HG03521 (cell line): ENCODE measurements around the gene CHMP4B.
"Not testable (repeated sequence)": the region's sequence is repeated elsewhere in the genome, so short reads cannot be mapped to it uniquely, and the experiment has no call there.

Source experiments
- ATAC-seq: cut with Tn5 transposase; IDR thresholded peaks from one replicate; pipeline ENCODE4 v1.9.1; 2021; ENCODE audit warnings: mild to moderate bottlenecking, moderate library complexity; ENCODE audit not compliant: unreplicated experiment

CHMP4B gene

DNA sequence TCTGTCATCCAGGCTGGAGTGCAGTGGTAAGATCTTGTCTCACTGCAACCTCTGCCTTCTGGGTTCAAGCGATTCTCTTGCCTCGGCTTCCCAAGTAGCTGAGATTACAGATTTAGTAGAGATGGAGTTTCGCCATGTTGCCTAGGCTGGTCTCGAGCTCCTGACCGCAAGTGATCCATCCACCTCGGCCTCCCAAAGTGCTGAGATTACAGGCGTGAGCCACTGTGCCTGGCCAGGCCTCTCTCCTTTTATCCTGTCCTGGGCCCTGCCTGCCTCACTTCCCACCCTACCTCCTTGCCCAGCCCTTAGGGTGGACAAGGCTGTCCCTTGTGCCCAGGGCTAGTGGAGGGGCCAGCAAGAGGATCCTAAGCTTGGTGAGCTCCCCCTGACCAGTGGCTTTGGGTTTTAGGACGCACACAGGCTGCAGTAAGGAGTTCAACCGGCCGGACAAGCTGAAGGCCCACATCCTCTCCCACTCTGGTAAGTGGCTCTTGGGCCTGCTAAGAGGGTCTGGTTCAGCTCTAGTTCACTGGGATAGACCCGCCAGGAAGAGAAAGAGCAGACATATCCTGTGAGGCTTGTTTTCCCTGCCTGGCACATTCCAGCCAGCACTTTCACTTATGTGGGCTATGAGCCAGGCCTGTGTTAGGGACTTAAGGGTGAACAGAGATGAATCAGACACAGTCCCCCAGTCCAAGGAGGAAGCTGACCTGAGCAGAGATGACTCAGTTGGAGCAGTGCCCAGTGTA, 21.9 kb upstream of the CHMP4B start:
- ATAC-seq, result no peak

DNA sequence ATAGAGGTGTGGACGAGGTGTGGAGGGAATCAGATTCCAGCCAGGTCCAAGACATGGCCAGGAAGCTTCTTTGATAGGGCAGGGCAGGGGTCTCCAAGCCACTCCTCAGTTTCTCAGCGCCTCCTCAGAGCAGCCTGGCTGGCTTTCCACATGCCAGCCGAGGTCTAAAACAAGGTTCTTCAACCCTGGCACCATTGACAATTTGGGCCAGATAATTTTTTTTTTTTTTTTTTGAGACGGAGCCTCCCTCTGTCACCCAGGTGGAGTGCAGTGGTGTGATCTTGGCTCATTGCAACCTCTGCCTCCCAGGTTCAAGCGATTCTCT, 21.3 kb upstream of the CHMP4B start:
- no peak for ATAC-seq

DNA sequence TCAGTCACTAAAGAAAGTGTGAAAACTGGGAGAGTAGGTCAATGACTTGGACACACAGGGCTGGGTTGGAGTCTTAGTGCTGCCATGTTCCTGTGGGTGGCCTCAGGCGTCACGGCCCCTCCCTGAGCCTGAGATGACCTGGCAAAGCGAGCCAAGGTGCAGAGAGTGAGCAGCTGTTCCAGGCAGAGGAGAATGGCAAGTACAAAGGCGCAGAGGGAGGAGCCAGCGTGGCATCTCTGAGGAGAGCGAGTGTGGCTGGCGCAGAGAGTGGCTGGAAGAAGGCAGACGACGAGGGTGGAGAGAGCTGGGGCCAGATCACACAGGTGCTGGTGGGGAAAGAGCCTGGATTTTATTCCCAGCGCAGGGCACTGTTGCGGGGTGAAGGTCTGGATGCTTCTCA, 20.6 kb upstream of the CHMP4B start:
- ATAC-seq, result no peak

DNA sequence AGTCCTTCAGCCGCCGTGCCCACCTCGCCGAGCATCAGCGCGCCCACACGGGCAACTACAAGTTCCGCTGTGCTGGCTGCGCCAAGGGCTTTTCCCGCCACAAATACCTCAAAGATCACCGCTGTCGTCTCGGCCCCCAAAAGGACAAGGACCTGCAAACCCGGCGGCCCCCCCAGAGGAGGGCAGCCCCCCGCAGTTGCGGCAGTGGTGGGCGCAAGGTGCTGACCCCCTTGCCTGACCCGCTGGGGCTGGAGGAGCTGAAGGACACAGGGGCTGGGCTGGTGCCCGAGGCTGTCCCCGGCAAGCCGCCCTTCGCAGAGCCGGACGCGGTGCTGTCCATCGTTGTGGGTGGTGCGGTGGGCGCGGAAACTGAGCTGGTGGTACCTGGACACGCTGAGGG, 20.1 kb upstream of the CHMP4B start:
- ATAC-seq, result no peak

DNA sequence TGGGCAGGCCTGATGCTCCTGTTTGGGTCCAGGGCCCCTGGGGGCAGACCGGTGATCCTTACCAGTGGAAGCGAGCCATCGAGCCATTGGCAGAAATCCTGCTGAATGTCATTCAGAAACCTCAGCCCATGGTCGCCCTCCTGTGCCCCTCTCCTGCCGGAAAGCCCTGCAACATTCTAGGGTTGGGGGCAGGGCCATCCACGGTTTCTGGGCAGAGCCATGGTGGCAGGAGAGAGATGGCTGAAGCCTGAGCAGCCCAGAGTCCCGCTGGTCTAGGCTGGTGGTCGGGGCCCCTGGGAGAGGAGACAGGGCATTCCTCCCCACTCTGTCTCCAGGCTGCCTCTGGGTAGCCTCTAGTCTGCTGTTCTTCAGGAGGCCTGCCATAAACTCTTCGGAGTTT, 19.6 kb upstream of the CHMP4B start:
- no peak for ATAC-seq

DNA sequence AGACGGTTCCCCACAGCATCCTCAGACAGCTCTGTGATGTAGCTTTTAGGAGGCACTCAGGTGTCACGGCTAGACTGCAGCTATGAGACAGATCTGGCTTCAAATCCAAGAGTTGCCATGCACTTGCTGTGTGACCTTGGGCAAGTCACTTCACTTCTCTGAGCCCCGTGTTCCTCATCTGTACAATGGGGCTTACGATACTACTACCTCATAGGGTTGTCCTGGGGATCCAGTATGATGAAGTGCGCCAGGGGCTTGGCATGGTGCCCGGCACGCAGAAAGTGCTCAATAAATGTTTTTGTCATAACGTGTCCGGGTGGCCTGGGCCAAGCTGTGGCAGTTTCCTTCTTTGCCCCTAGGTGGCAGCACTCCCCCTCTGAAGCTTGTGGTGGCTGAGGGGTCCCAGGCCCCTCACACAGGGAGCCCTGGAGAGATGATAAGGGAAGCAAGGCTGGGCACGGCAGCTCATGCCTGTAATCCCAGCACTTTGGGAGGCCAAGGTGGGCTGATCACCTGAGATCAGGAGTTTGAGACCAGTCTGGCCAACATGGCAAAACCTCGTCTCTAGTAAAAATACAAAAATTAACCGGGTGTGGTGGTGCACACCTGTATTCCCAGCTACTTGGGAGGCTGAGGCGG, 19.1 kb upstream of the CHMP4B start:
- ATAC-seq, result no peak

DNA sequence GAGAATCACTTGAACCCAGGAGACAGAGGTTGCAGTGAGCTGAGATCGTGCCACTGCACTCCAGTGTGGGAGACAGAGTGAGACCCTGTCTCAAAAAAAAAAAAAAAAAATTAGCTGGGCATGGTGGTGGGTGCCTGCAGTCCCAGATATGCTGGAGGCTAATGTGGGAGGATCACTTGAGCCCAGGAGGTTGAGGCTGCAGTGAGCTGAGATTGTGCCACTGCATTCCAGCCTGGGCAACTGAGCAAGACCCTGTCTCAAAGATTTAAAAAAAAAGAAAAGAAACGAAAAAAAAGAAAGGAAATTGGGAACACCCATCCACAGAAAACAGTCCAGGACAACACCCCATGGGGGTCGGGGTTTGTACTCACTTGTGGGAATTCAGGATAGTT, 18.6 kb upstream of the CHMP4B start:
- ATAC-seq, result not testable (repeated sequence)

DNA sequence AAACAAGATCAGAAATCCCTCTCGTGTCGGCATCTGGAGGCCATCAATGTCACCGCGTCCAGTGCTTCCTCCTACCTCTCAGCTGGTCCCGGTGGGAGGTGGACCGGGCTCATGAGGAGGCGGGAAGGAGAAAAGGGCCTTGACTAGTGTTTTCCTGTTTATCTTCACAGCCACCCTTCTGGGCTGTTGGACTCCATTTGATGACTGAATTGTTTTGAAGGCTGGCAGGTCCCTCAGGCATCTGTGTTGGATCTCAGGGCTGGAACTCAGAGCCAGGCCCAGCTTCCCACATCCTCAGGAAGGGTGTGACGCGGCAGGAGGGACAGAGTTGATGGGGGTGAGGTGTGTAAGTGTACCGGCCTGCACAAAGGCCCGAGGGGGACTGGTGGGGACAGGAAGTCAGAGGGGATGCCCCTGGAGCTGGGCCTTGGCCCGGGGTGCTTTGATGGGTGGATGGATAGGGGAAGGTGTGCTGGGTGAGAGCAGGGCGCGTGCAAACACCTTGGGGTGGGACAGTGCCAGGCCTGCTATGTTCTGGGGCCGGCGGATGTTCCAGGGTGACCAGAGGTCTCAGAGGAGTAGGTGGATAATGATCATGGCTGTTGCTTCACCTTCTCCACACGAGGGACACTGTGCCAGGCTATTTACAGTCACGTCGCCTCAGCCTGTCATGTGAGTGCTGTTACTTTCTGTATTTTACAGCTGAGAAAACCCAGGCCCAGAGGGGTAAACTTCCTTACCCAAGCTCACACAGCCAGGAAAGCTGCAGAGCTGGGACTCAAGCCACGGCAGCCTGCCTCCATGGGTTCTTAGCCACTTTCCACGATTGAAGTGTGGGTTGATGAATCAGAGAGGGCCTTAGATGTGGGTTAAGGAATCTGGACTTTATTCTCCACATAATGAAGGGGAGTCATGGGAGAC, 17.9 kb upstream of the CHMP4B start:
- ATAC-seq, result no peak

DNA sequence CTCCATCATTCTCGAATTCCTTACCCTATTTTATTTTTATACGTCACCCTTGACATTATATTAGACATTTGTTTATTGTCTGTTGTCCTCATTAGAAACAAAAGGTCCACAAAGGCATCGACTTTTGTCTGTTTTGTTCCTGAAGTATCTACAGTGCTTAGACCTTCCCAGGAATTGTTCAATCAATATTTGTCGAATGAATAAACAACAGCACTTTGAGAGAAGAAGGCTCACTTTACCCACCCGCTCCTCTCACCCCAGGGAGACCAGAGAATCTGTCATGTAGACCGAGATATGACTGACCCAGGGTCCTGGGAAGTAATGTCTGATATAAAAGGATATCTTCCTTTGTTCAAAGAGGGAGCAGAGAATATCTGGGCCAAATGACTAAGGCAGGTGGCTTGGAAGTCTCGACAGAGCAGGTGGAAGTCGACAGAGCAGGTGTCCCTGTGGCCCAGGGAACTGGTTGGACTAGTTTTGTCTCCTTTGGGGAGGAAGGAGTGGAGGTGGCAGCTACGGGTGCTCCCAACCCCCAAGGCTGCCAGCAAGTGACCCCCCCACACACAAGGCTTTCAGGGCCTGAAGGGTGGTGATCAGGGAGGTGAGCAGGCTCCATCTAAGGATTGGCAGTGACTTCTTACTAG, 14.8 kb upstream of the CHMP4B start:
- no peak for ATAC-seq

DNA sequence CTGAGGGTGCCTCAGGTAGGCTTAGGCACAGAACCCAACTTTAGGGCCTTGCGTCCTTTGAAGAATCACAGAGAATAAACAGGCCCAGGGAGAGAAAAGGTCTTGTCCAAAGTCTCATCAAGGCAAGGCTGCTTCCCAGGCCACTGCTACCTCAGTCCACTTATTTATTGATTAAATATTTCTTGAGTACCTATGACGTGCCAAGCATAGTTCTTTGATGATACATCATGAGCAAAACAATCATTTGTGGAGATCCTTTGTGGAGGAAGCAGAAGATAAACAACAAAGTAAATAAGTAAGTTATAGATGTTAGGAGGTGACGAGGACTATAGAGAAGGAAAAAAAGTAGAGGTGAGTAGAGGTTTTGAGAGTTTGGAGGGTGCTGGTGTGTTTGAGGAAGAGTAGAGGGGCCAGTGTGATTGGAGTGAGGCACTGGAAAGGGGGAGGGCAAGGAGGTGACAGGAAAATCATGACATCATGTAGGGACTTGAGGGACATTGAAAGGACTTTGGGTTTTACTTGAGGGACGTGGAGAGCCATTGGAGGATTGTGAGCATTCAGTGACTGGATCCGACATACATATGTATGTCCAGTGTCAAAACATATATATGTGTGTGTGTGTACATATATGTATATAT, 14.1 kb upstream of the CHMP4B start:
- no peak for ATAC-seq

DNA sequence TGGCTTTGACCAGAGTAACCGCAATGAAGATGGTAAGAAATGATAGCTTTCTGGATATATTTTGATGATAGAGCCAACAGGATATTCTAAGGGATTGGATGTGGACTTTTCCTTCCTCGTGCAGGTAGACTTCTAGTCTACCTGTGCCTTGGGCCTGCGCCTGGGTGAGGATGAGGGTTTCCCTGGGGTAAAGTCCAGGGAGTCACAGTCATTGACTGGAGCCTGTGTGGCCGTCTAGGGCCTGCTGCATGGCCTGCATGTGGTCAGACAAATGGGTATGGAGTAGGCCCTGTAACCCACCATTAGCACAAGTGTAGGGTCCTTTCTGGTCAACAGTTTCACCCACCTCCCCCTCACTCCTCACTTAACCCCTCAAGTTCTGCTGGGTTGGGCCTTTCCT, 12.7 kb upstream of the CHMP4B start:
- no peak for ATAC-seq

DNA sequence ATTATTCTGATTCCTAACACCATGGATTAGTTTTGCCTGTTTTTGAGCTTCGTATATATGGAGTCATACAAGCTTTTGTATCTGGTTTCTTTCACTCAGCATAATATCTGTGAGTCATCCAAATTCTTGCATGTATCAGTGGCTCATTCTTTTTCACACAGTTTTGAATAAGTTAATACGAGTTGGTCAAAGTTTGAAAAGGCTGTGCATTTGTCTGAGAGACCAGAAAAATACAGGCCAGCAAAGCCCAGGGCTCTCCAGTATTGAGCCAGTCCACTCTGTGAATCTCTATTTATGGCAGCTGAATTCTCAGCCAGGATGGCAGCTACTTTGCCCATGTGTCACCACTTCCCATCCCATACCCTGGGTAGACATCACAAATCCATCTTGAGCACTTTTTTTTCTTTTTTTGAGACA, 7.2 kb upstream of the CHMP4B start:
- no peak for ATAC-seq

DNA sequence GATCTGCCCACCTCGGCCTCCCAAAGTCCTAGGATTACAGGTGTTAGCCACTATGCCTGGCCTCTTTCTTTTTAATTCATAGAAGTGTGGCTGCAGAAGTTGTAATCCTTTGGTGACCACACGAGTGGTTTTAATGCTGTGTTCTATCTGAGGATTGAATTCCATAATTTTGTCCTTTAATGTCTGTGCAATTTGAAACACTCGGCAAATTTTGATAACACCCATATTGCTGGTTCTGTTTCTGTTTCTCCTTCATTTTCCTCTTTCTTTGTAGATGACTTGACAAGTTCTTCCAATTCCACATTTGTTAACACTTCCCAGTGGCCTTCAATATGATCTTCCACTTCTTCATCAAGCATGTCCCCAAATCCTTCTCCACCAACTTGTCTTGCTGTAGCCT, 2.8 kb upstream of the CHMP4B start:
- ATAC-seq, result no peak

DNA sequence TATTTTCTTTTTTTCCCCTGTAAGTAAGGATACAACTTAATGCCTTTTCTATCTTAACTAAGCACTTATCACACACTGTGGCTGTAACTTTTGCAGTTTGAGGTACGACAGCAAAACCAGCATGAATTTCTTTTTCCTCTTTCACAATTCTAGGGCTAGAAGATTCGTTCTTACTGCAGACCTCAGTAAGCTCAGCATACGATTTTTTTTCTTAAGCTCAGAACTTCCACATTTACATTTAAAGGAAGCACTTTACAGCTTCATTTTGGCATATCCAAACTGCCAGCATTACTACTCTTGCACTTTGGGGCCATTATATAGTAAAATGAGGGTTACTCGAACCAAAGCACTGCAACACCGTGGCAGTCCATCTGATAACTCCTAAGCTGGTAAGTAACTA, 889 bp upstream of the CHMP4B start:
- ATAC-seq, result no peak

DNA sequence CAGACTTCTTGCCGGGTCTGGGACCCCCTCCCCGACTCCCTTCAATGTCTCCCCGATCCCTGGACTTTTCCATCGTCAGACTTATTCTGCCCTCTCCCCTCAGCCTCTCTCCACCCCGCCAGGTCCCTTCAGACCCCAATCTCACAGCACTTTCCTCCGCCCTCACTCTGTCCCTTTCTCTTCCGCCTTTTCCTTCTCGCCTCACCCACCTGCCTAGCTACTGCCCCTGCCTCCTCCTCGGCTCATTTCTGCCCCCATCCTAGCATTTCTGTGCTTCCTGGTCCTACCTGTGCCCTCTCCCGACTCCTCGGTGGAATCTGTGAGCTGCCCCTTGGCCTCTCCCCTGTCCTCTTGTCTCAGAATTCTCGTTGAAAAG, 616 bp downstream of the CHMP4B start:
- ATAC-seq, result no peak

DNA sequence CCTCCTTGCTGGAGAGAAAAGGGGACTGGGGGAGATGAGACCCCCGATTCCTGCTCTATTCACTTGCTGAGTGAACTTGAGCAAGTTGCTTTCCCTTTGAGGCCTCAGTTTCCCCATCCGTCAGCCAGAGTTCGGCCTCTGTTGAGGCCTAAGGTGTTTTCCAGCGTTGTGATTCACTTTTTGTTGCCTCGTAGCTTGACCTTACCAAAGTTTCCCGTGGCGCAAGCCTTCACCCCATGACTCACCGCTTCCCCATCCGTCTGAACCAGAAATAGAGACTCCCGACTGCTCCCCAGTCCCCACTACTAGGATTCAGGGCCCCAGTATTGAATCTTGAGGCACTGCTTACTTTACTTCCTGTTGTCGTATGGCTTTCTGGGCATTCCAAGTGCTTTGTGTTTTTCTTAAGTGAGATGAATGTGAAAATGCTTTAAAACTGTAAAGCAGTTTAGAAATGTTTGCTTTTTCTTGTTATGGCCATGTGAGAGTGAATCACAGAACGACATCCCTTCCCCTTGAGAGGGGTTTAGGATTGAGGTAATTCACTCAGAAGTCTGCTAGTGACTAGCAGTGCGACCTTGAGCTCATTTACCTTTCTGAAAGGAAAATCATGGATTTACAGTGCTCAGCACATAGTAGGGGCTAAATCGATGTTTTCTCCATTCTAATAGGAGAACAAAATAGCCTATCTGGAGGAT, 1.2 kb downstream of the CHMP4B start:
- ATAC-seq, result no peak

DNA sequence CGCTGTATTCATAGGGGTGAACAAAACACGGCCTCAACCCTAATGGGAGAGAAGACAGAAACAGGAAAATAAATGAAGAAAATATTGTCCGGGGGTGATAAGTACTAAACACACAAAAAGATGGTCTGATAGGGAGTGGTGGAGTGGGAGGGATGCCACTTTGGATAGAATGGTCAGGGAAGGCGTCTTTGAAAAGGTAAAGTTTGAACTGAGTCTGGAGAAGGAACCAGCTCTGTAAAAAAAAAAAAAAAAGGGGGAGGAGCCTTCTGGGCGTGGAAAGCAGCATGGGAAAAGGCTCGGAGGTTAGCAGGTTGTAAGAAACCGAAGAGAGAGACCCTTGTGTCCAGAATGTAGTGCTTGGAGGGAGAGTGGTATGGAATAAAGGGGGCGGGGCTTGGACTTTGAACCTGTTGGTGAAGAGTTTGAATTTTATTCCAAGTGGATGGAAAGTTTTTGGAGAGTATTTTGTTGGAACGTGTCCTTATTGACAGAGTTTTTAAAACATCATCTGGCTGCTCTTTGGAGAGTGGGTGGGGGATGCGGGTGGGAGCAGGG, 1.8 kb downstream of the CHMP4B start:
- ATAC-seq, result no peak

DNA sequence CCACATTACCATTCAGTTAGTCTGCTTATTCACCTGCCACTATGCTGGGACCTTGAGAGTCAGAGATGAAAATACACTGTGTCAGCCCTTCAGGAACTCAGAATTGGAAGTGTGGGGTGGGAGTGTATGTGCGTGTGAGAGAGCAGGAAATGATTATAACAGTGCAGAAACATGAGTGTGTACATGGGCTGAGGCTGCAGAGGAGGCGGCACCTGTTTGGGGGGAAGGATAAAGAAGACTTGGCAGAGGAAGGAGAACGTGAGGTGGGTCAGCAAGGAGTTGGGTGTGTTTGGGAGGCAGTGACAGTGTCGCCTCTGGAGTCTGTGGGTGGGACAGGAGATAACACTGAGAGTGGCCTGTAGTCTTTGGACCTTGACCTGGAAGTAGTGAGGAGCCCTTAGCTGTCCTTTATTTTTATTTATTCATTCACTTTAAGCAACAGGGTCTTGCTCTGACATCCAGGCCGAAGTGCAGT, 3.1 kb downstream of the CHMP4B start:
- no peak for ATAC-seq

DNA sequence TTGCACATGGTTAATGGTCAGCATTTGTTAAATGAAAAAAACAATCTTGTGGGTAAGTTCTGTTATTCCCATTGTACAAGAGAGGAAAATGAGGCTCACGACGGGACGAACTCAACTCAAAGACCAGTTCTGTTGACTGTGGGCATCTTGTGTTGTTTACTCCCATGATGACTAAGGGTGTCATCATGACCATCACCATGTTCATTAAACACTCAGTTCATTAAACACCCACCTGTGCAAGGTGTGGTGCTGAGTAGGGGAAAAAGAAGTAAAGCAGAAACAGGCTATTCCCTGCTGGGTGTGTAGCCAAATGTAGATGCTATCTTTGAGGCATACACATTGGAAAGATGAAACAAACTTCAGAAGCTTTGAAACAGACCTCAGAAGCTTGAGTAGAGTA, 4.5 kb downstream of the CHMP4B start:
- ATAC-seq, result no peak

DNA sequence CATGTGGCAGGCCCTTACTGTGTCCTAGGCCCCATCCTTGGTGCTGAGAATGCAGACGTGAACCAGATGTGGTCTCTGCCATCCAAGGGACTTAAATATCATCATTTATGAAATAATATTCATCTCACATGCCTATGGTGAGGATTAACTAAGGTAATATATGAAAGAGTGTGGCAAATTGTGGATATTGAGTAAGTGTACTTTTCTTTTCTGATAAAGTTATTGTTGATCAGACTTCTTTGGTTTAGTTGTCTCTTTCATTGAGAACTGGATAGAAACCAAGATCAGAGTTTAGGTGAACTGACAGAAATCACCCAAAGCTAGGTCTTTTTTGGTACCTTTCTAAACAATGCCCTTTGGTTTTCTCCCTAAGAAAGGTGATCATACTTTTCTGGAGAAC, 5.0 kb downstream of the CHMP4B start:
- no peak for ATAC-seq
